Fibroblast of pulmonary artery (primary cell): Measurements from ENCODE around the gene TXNL4B.

ENCODE experiments used
- DNase-seq: peaks from one replicate; pipeline ENCODE4 v3.0.0-alpha.2; 2010; ENCODE audit warnings: low read depth
- H3K4me3 ChIP-seq: replicated peaks from 2 replicates; pipeline ENCODE4 v1.5.1; 2011; ENCODE audit warnings: low read depth, mild to moderate bottlenecking, control low read depth, low read length, moderate library complexity
- CTCF ChIP-seq: IDR thresholded peaks from 2 replicates; pipeline ENCODE4 v1.5.1; 2011; ENCODE audit warnings: mild to moderate bottlenecking, control low read depth, low read length, inconsistent platforms; ENCODE audit errors: missing control alignments

The TXNL4B gene

DNA sequence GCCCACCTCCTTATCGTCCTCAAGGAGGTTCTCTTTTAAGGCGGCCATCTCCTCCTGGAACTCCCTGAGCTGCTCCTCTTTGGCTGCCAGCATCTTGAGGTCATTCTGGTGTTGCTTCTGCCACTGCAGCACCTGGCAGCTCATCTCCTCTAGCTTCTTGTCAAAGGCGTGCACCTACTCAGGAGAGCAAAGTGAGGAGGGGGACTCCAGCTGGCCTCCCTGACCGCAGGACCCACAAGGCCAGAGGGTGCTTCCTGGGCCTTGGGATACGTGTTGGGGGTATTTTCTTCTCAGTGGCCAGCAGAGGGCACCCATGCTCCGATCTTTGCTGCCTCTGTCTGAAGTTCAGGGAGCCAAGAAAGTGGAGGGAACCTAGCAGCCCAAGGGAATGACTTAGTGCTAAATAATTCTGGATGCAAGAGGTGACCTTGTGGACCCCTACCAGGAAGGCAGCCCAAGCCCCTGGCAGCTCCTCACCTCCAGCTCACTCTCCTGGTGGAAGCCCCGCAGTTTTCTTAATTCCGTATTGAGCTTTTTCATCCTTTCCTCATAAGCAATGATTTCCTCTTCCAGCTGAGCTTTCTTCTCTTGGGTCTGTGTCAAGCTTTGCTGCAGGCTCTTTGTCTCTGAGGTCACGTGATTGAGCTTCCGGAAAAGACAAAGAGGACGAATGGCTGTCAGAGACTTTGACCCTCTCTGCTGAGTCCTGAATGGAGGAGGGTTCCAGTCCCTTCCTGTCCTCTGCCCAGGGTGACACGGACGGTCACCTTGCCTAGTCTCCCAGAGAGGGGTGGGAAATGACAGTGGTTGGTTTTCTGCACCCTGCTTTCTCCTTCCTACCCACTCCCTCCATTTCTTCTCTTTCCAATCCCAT is 31.6 kb upstream of the TXNL4B start:
- peak; percentile 78 for TF ChIP-seq CTCF
- H3K4me3 ChIP-seq: no peak overlapping the region
- DNase-seq: peak; percentile 87

GRCh38 chr16:72124148-72124547 is 30.7 kb upstream of the TXNL4B start:
- no peak for DNase-seq
- H3K4me3 ChIP-seq: no peak overlapping the region
- no peak for TF ChIP-seq CTCF

GRCh38 chr16:72123426-72123825 is 30.0 kb upstream of the TXNL4B start:
- no peak for TF ChIP-seq CTCF
- H3K4me3 ChIP-seq: no peak overlapping the region
- no peak for DNase-seq

DNA sequence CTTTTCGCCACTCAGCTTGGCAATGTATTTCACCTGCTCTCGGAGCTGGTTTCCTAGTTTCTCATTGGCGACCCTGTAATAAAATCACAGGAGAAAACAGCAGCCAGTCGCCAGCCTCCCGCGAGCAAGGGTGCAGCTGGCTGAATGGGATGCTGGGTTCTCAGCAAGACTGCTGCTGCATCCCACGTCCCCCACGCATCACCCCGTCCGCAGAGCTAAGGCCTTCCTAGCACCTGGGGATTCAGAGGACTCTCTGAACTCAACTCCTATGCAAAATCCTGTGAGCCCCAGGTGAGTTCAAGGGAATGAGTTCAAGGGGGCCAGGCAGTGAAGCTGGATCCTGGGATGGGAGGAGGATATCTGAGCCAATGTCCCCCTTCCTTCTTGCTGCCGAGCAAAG is 29.5 kb upstream of the TXNL4B start:
- DNase-seq: no peak
- no peak overlapping the region for H3K4me3 ChIP-seq
- no peak for TF ChIP-seq CTCF

- no peak for DNase-seq
- no peak overlapping the region for H3K4me3 ChIP-seq
- TF ChIP-seq CTCF: no peak
Measured at GRCh38 chr16:72122308-72122707, 28.9 kb upstream of the TXNL4B start.

DNA sequence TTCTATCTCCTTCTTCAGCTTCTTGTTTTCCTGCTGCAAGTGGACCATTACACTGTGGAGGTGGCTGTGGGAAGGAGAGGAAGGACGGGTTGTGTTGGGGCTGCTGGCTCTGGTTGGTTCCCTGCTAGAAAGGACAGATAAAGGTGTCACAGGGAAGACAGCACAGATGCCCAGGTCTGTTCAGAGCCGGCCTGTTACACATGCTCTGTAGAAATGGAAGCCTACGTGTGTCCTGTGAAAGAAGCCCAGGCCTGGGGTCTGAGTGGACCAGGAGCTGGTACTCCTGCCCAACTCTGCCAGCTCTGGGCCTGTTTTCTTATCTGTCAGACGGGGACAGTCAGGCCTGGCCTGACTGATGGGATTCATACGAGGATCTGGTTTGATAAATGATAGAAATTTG is 26.6 kb upstream of the TXNL4B start:
- no peak for TF ChIP-seq CTCF
- H3K4me3 ChIP-seq: no peak overlapping the region
- DNase-seq: no peak

- no peak for TF ChIP-seq CTCF
- no peak overlapping the region for H3K4me3 ChIP-seq
- DNase-seq: no peak
Measured at GRCh38 chr16:72113616-72113945, 20.2 kb upstream of the TXNL4B start.
